ENCODE measurements around the gene P2RY1. TPM values are rescaled to one million over a fixed set of nuclear protein-coding genes. Genes with fewer than 3 reads are reported as not detected.

The P2RY1 gene
- total and polyA plus RNA-seq, 5 donors from 2014 or later = 0.08 to 0.57 (median 0.11) TPM; not detected in 1

DNA sequence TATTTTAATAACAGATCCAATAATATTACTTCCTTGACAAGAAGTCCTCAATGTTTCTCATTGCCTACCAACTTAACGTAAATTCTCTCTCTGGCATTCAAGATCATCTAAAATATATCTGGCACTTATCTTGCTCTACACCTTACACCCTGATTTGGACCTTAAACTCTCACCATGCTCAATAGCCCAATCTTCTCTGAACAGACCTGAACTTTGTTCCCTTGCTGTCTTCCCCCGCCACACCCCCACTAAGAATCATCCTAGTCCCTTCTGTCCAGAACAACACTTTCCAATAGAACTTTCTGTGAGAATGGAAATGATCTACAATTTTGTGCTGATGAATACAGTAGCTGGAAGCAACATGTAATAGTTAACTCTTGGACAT lies 44.9 kb downstream of the P2RY1 start:
- Mint-ChIP-seq H3K36me3 (no peaks in the 10 kb centered on the region), H3K4me3 (no peak overlapping the region), H3K4me1 (no peaks in the 10 kb centered on the region), H3K9me3 (peaks cover 0 to 5% (median 0%) of the 10 kb centered on the region in 7 donors), H3K27ac (no peak overlapping the region), H3K27me3 (no peaks in the 10 kb centered on the region)
- ATAC-seq (ENCODE audit: low read depth in 2 of 2) = no peak
- Histone ChIP-seq H3K4me1 (ENCODE audit: control insufficient read depth, insufficient read depth, low read length, poor library complexity, severe bottlenecking) (no peaks in the 10 kb centered on the region), H3K36me3 (ENCODE audit: control insufficient read depth, insufficient read depth, low read length) (no peaks in the 10 kb centered on the region), H3K27me3 (ENCODE audit: control insufficient read depth, insufficient read depth, low read length) (peaks cover 3% of the 10 kb centered on the region), H3K4me3 (ENCODE audit: low read depth, low read length) (no peak overlapping the region), H3K27ac (ENCODE audit: insufficient read depth, low read length, poor library complexity, severe bottlenecking) (no peak overlapping the region), H3K9me3 (ENCODE audit: control insufficient read depth in 2 of 2, low read length in 2 of 2) (no peaks in the 10 kb centered on the region)
- no peak for DNase-seq

DNA sequence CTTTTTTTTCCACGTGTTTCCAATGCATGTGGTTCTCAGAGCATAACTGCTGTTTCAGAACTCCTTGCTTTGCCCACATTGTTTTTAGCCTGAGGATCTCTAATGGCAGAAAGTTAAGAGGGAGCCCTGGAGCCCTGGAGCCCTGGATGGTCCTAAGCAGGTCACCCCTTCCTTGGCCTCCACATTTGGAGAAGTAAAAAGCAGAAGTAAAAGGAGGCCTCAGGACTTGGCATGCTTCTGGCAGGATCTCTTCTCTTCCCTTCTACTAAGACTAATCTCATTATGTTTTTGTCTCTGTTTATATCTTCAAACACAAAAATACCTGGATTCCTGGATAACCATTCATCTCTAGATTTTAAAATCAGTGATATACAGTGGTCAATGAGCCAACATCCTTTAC lies 50.1 kb downstream of the P2RY1 start:
- Histone ChIP-seq H3K4me3 (ENCODE audit: low read depth, low read length) (no peak overlapping the region), H3K27ac (ENCODE audit: insufficient read depth, low read length, poor library complexity, severe bottlenecking) (no peak overlapping the region), H3K4me1 (ENCODE audit: control insufficient read depth, insufficient read depth, low read length, poor library complexity, severe bottlenecking) (no peaks in the 10 kb centered on the region), H3K27me3 (ENCODE audit: control insufficient read depth, insufficient read depth, low read length) (peaks cover 3% of the 10 kb centered on the region), H3K36me3 (ENCODE audit: control insufficient read depth, insufficient read depth, low read length) (no peaks in the 10 kb centered on the region), H3K9me3 (ENCODE audit: control insufficient read depth in 2 of 2, low read length in 2 of 2) (no peaks in the 10 kb centered on the region)
- ATAC-seq (ENCODE audit: low read depth in 2 of 2) (no peak), DNase-seq (no peak)
- no peaks in the 10 kb centered on the region for H3K27me3 Mint-ChIP-seq
- no peaks in the 10 kb centered on the region for H3K9me3 Mint-ChIP-seq
- H3K4me1 Mint-ChIP-seq = no peaks in the 10 kb centered on the region
- no peak overlapping the region for H3K4me3 Mint-ChIP-seq
- H3K27ac Mint-ChIP-seq = no peak overlapping the region
- H3K36me3 Mint-ChIP-seq = no peaks in the 10 kb centered on the region
